Stimulated activated memory B cell treated with anti-CD40 and anti-IgM and Interleukin-4, amounts not matched to agents 10 μg/mL and 1 μg/mL and 100 μg/mL, for 72 hours (primary cell): Measurements from ENCODE around the gene ECHS1.
"Not testable (repeated sequence)": the region's sequence is repeated elsewhere in the genome, so short reads cannot be mapped to it uniquely, and the experiment has no call there.

Source experiments
- ATAC-seq: fragments of 150-1000 bp; cut with Tn5 transposase; 2 replicates; pipeline ENCODE4 v1.10.0; 2021
- H3K27ac Mint-ChIP-seq: one replicate; pipeline ENCODE4 v1.8.0; 2022; ENCODE audit warnings: mild to moderate bottlenecking, mixed read lengths
- H3K27me3 Mint-ChIP-seq: one replicate; pipeline ENCODE4 v1.8.0; 2022; ENCODE audit warnings: mixed read lengths
- H3K36me3 Mint-ChIP-seq: one replicate; pipeline ENCODE4 v1.8.0; 2022; ENCODE audit warnings: mixed read lengths
- H3K4me1 Mint-ChIP-seq: one replicate; pipeline ENCODE4 v1.8.0; 2022; ENCODE audit warnings: mixed read lengths
- H3K4me3 Mint-ChIP-seq: one replicate; pipeline ENCODE4 v1.8.0; 2022; ENCODE audit warnings: mild to moderate bottlenecking, moderate library complexity, mixed read lengths
- H3K9me3 Mint-ChIP-seq: one replicate; pipeline ENCODE4 v1.8.0; 2022; ENCODE audit warnings: mixed read lengths

ECHS1 gene

DNA sequence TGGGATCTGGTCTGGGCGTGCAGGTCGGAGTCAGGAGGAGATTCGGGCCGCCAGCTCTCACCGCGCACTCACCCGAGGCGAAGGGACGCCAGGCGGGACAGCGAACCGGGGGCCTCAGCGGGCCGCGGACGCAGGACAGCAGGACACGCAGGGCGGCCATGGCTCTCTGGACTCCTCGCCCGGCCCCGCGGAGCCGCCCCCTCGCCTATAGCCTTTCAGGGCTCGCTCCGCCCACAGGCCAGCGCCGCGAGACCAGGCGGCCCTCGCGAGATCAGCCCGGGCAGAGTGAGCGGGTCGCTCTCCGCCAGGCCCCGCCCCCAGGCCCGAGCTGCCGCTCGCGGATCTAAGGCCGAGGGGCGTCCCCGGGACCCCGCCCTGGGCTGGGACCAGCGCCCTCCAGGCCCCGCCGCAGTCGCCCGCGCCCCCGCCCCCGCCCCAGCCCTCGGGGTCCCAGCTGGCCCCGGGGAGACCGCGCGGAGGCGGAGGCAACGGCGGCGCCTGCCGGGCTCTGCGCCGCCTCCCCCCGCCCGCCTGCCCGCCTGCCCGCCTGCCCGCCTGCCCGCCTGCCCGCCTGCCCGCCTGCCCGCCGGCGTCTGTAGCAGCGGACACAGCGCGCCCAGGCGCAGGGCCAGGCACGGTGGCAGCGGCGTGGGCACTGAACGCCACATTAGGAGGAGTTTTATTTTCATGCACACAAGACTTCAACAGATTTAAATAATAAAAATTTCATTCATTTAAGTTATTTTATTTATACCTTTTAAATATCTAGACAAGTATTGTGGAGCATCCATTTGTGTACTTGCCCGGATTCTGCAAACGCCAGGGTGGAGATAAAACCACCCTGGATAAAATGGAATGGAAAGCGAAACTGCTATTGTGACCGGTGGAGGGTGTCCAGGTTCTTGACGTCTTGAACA lies at the start of gene ECHS1:
Gene ECHS1 (minus strand): TSS at position 181 of the 917 bp plus-strand sequence. CDS start 21 bp downstream, at position 160.
- peak within 1 kb of the TSS; percentile 94 for H3K27ac Mint-ChIP-seq
- peaks cover 12% of the 10 kb centered on the region for H3K36me3 Mint-ChIP-seq
- H3K4me1 Mint-ChIP-seq = peaks cover 31% of the 10 kb centered on the region
- peak within 1 kb of the TSS; percentile 94 for H3K4me3 Mint-ChIP-seq
- no peaks in the 10 kb centered on the region for H3K27me3 Mint-ChIP-seq
- H3K9me3 Mint-ChIP-seq = no peaks in the 10 kb centered on the region
- ATAC-seq = peak; percentile 97

DNA sequence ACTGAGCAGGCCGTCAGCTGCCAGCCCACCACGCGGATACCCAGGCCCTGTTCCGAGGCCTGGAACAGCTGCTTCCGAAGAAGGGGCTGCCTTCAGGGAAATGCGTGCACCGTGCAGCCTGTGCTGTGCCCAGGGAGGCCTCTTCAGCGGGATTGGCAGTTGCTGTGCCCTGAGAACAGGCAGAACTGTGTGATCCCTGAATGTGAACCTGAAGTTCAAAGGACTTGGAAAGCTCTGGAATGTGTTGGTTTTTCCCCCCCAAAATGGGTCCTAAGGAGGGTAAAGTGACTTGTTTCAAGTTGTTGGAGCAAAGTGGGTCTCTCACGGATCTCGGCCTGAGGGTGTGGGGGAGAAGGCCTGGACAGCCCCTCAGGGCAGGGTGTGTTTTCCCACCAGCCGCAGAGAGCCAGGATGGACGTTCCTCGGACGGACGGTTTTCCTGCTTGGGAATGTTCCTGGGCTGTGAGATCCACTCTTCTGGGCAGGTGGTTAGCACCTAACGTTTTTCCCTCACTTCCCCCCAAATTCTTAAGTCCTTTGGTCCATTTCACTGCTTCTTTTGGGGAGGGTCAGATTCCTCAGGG lies 49.2 kb upstream of the ECHS1 start:
- H3K9me3 Mint-ChIP-seq = no peaks in the 10 kb centered on the region
- H3K4me1 Mint-ChIP-seq = peaks cover 24% of the 10 kb centered on the region
- H3K27ac Mint-ChIP-seq = no peak overlapping the region
- peak overlapping the region; percentile 59 for H3K4me3 Mint-ChIP-seq
- H3K36me3 Mint-ChIP-seq = peaks cover 22% of the 10 kb centered on the region
- no peak for ATAC-seq
- no peaks in the 10 kb centered on the region for H3K27me3 Mint-ChIP-seq

GRCh38 chr10:133421336-133422222 lies 48.4 kb upstream of the ECHS1 start:
- H3K4me1 Mint-ChIP-seq = peaks cover 24% of the 10 kb centered on the region
- H3K36me3 Mint-ChIP-seq = peaks cover 22% of the 10 kb centered on the region
- ATAC-seq = no peak
- no peaks in the 10 kb centered on the region for H3K27me3 Mint-ChIP-seq
- H3K4me3 Mint-ChIP-seq = no peak overlapping the region
- no peaks in the 10 kb centered on the region for H3K9me3 Mint-ChIP-seq
- no peak overlapping the region for H3K27ac Mint-ChIP-seq

GRCh38 chr10:133420579-133420978 lies 47.4 kb upstream of the ECHS1 start:
- H3K4me3 Mint-ChIP-seq = no peak overlapping the region
- H3K27ac Mint-ChIP-seq = no peak overlapping the region
- ATAC-seq = no peak
- no peaks in the 10 kb centered on the region for H3K9me3 Mint-ChIP-seq
- peaks cover 24% of the 10 kb centered on the region for H3K4me1 Mint-ChIP-seq
- H3K36me3 Mint-ChIP-seq = peaks cover 29% of the 10 kb centered on the region
- H3K27me3 Mint-ChIP-seq = no peaks in the 10 kb centered on the region

DNA sequence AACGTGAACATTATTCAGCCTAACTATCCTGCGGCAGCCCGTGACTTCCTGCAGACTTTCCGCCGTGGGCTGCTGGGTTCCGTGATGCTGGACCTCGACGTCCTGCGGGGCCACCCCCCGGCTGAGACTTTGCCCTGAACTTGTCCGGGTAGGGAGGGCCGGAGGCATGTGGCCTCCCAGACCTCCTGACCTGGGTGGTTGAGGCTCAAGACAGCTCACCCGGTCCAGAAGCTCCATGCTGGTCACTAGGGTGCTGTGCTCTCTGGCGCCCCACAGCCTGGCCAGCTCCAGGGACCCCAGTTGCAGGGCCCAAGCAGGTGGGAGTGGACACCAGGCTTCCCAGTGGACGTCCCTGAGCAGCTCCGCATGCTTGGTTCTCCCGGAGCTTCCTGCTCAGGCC lies 46.9 kb upstream of the ECHS1 start:
- peaks cover 35% of the 10 kb centered on the region for H3K36me3 Mint-ChIP-seq
- no peak overlapping the region for H3K4me3 Mint-ChIP-seq
- H3K9me3 Mint-ChIP-seq = no peaks in the 10 kb centered on the region
- peaks cover 24% of the 10 kb centered on the region for H3K4me1 Mint-ChIP-seq
- no peak for ATAC-seq
- no peak overlapping the region for H3K27ac Mint-ChIP-seq
- no peaks in the 10 kb centered on the region for H3K27me3 Mint-ChIP-seq

GRCh38 chr10:133419211-133419950 lies 46.2 kb upstream of the ECHS1 start:
- Mint-ChIP-seq H3K9me3 (no peaks in the 10 kb centered on the region), H3K4me1 (peaks cover 24% of the 10 kb centered on the region), H3K4me3 (no peak overlapping the region), H3K27me3 (no peaks in the 10 kb centered on the region), H3K36me3 (peaks cover 41% of the 10 kb centered on the region), H3K27ac (no peak overlapping the region)
- no peak for ATAC-seq

GRCh38 chr10:133418289-133418993 lies 45.3 kb upstream of the ECHS1 start:
- Mint-ChIP-seq H3K4me1 (peaks cover 20% of the 10 kb centered on the region), H3K4me3 (no peak overlapping the region), H3K9me3 (no peaks in the 10 kb centered on the region), H3K27me3 (no peaks in the 10 kb centered on the region), H3K36me3 (peaks cover 47% of the 10 kb centered on the region), H3K27ac (no peak overlapping the region)
- no peak for ATAC-seq

DNA sequence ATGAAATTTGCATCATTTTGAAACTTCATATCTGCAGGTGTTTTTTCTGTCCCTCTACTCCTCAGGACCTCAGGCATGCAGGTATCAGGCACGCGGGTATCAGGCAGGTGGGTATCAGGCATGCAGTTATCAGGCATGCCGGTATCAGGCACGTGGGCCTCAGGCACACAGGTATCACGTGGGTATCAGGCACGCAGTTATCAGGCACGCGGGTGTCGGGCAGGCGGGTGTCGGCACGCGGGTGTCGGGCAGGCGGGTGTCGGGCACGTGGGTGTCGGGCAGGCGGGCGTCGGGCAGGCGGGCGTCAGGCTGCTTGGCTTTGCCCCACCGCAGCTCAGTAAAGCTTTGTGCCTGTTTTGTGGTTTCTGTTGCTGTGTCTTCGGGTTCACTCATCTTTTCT lies 42.6 kb upstream of the ECHS1 start:
- no peak overlapping the region for H3K27ac Mint-ChIP-seq
- H3K4me1 Mint-ChIP-seq = no peaks in the 10 kb centered on the region
- ATAC-seq = no peak
- no peak overlapping the region for H3K4me3 Mint-ChIP-seq
- no peaks in the 10 kb centered on the region for H3K27me3 Mint-ChIP-seq
- H3K36me3 Mint-ChIP-seq = peaks cover 72% of the 10 kb centered on the region
- peaks cover 9% of the 10 kb centered on the region for H3K9me3 Mint-ChIP-seq

DNA sequence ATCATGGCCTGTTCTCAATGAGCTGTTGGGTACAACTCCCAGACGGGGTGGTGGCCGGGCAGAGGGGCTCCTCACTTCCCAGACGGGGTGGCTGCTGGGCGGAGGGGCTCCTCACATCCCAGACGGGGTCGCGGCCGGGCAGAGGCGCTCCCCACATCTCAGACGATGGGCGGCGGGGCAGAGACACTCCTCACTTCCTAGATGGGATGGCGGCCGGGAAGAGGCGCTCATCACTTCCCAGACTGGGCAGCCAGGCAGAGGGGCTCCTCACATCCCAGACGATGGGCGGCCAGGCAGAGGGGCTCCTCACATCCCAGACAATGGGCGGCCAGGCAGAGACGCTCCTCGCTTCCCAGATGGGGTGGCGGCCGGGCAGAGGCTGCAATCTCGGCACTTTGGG lies 41.2 kb upstream of the ECHS1 start:
- not testable (repeated sequence) for H3K4me1 Mint-ChIP-seq, H3K27me3 Mint-ChIP-seq, ATAC-seq, H3K27ac Mint-ChIP-seq, H3K4me3 Mint-ChIP-seq
- peaks cover 13% of the 10 kb centered on the region for H3K9me3 Mint-ChIP-seq
- H3K36me3 Mint-ChIP-seq = peaks cover 80% of the 10 kb centered on the region

GRCh38 chr10:133412381-133412711 lies 39.2 kb upstream of the ECHS1 start:
- H3K27me3 Mint-ChIP-seq = no peaks in the 10 kb centered on the region

GRCh38 chr10:133411523-133412380 lies 38.6 kb upstream of the ECHS1 start:
- Mint-ChIP-seq H3K9me3 (peaks cover 18% of the 10 kb centered on the region), H3K4me3 (no peak overlapping the region), H3K27ac (no peak overlapping the region)

More at GRCh38 chr10:133412381-133412711, 39.2 kb upstream of the ECHS1 start:
- peaks cover 18% of the 10 kb centered on the region for H3K9me3 Mint-ChIP-seq
- no peak for ATAC-seq
- no peak overlapping the region for H3K4me3 Mint-ChIP-seq
- no peak overlapping the region for H3K27ac Mint-ChIP-seq
- H3K4me1 Mint-ChIP-seq = peaks cover 25% of the 10 kb centered on the region
- H3K36me3 Mint-ChIP-seq = peaks cover 86% of the 10 kb centered on the region

GRCh38 chr10:133405844-133406527 lies 32.8 kb upstream of the ECHS1 start:
- no peak for ATAC-seq
- peaks cover 59% of the 10 kb centered on the region for H3K4me1 Mint-ChIP-seq
- no peak overlapping the region for H3K4me3 Mint-ChIP-seq
- H3K36me3 Mint-ChIP-seq = peaks cover 98% of the 10 kb centered on the region
- peaks cover 8% of the 10 kb centered on the region for H3K9me3 Mint-ChIP-seq
- H3K27me3 Mint-ChIP-seq = no peaks in the 10 kb centered on the region
- H3K27ac Mint-ChIP-seq = peak overlapping the region; percentile 65

More at GRCh38 chr10:133411523-133412380, 38.6 kb upstream of the ECHS1 start:
- H3K4me1 Mint-ChIP-seq = peaks cover 25% of the 10 kb centered on the region
- H3K36me3 Mint-ChIP-seq = peaks cover 92% of the 10 kb centered on the region
- no peaks in the 10 kb centered on the region for H3K27me3 Mint-ChIP-seq
- ATAC-seq = no peak

DNA sequence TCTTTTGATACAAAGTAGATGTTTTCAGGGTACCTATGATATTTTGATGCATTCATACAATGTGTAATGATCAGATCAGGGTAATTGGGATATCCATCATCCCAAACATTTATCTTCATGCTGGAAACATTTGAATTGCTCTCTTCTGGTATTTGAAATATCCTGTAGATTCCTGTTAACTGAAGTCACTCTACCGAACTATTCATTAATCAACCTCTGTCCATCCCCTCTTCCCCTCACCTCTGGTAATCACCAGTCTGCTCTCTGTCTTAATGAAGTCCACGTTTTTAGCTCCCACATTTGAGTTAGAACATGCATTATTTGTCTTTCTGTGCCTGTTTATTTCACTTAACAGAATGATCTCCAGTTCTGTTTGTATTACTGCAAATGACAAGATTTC lies 32.1 kb upstream of the ECHS1 start:
- Mint-ChIP-seq H3K27ac (no peak overlapping the region), H3K36me3 (peaks cover 95% of the 10 kb centered on the region), H3K9me3 (peaks cover 6% of the 10 kb centered on the region), H3K4me1 (peaks cover 66% of the 10 kb centered on the region), H3K27me3 (no peaks in the 10 kb centered on the region), H3K4me3 (no peak overlapping the region)
- no peak for ATAC-seq
